Stomach (tissue), 9 donors: Measurements from ENCODE around the gene DOCK11. TPM values are rescaled to one million over a fixed set of nuclear protein-coding genes. Genes with fewer than 3 reads are reported as not detected.

ENCODE experiments used
- DNase-seq, 2 donors: peaks; one replicate each; pipeline versions ENCODE4 v3.0.0 to v3.0.0-alpha.2; 2013 to 2019
- H3K27ac ChIP-seq, 5 donors: fragments of 200-600 bp in 4 of 5; sonication (generic) in 4 of 5; one replicate each; pipeline ENCODE4 v1.5.1; 2013 to 2019; ENCODE audit warnings: mild to moderate bottlenecking in 1 of 5, moderate library complexity in 1 of 5
- H3K27me3 ChIP-seq, 3 donors: fragments of 200-600 bp; sonication (generic); one replicate each; pipeline ENCODE4 v1.5.1; 2017 to 2019; ENCODE audit warnings: mixed run types in 1 of 3
- H3K36me3 ChIP-seq, 4 donors: fragments of 200-600 bp; sonication (generic); 1 replicate in 3 of 4; 2 replicates in 1 of 4; pipeline ENCODE4 v1.5.1; 2016 to 2019
- H3K4me1 ChIP-seq, 4 donors: fragments of 200-600 bp; sonication (generic); one replicate each; pipeline ENCODE4 v1.5.1; 2016 to 2019
- H3K4me3 ChIP-seq, 4 donors: fragments of 200-600 bp; sonication (generic) in 3 of 4; one replicate each; pipeline ENCODE4 v1.5.1; 2016 to 2019; ENCODE audit warnings: mild to moderate bottlenecking in 1 of 4
- H3K9me3 ChIP-seq, 4 donors: fragments of 200-600 bp; sonication (generic); one replicate each; pipeline ENCODE4 v1.5.1; 2016 to 2019
- EP300 ChIP-seq: sonication (generic); formaldehyde crosslinking; IDR thresholded peaks from one replicate; pipeline ENCODE4 v1.6.1; 2017; ENCODE audit warnings: antibody characterized with exemption
- POLR2A ChIP-seq, 4 donors: fragments of 450-650 bp; IDR thresholded peaks; one replicate each; pipeline ENCODE4 v1.6.1; 2016; ENCODE audit warnings: antibody characterized with exemption in 4 of 4, control low read depth in 2 of 4, mild to moderate bottlenecking in 1 of 4, moderate library complexity in 1 of 4
- POLR2AphosphoS5 ChIP-seq, 3 donors: sonication (generic); formaldehyde crosslinking; IDR thresholded peaks; one replicate each; pipeline ENCODE4 v1.6.1; 2016; ENCODE audit warnings: antibody characterized with exemption in 3 of 3
- WGBS, 5 donors: extraction: QIAGEN DNeasy Blood & Tissue Kit in 3 of 5; methylation state at CpG; one replicate each; pipeline versions ENCODE4 v1.1.5 to v1.1.7; 2013 to 2018; 5-methylcytosine and 5-hydroxymethylcytosine counted together
- intact Hi-C: fragments of 100-400 bp; cut with DNase I; formaldehyde crosslinking; loops from one replicate; pipeline ENCODE4 v1.15.1; 2023; ENCODE audit warnings: low total_unique reads
- polyA plus RNA-seq, 3 donors: library from polyadenylated mRNA; stranded (reverse); fragments of 200-250 nt; gene quantifications; one replicate each; pipeline ENCODE4 v1.2.3, GENCODE V29; 2013
- total RNA-seq, 5 donors: library from RNA; depleted of rRNA; stranded (reverse); fragments of >200 nt; gene quantifications; one replicate each; pipeline versions ENCODE4 v1.1.0 to v1.2.3, GENCODE V29; 2014 to 2016
- TF ChIP-seq, protein P1 (sequence below), 7 experiments: fragments of 450-650 bp in 4 of 7; fragments of 200-600 bp in 3 of 7; sonication (generic) in 3 of 7; IDR thresholded peaks; one replicate each; pipeline ENCODE4 v1.5.1; 2016 to 2019; ENCODE audit warnings: antibody characterized with exemption in 7 of 7, control low read depth in 2 of 7, mild to moderate bottlenecking in 1 of 7
- donor health status: healthy with polysubstance abuse.
- donor health status: Bipolar disorder and iron deficiency.
- donor health status: healthy.

The DOCK11 gene
- total and polyA plus RNA-seq, 8 donors = 3.5 to 34.0 (median 6.2) TPM

DNA sequence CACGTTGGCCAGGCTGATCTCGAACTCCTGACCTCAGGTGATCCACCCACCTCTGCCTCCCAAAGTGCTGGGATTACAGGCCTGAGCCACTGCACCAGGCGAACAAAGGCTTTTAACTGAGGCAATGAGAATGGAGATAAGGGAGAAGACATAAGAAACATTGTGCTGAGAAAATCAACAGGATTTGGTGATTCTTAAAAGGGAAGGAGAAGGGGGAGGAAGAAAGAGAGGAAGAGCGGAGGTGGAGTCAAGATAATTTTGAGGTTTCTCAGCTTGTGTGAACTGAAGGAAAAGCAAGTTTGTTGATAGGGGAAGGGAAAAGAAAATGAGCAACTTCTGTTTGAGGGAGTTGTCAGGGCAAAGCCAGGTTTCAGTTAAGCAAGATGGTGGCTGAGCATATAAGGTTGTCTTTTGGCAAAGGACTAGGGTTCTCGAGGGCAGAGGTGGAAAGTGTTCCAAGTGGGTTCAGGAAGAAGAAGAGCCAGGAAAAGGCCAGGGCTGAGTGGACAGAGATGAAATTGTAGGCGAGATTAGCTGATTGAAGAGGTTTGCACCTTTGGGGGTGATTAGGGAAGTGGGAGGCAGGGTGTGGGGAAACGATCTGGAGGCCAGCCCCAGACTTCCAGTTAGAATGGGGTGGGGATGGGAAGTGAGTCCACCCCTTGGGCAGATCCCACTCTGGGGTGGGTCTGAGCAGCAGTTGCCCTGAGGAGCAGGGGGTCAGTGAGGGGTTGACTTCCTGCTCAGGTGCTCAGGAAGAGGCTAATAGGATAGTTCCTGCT is 7.8 kb downstream of the DOCK11 start:
- TF ChIP-seq, protein P1, sequence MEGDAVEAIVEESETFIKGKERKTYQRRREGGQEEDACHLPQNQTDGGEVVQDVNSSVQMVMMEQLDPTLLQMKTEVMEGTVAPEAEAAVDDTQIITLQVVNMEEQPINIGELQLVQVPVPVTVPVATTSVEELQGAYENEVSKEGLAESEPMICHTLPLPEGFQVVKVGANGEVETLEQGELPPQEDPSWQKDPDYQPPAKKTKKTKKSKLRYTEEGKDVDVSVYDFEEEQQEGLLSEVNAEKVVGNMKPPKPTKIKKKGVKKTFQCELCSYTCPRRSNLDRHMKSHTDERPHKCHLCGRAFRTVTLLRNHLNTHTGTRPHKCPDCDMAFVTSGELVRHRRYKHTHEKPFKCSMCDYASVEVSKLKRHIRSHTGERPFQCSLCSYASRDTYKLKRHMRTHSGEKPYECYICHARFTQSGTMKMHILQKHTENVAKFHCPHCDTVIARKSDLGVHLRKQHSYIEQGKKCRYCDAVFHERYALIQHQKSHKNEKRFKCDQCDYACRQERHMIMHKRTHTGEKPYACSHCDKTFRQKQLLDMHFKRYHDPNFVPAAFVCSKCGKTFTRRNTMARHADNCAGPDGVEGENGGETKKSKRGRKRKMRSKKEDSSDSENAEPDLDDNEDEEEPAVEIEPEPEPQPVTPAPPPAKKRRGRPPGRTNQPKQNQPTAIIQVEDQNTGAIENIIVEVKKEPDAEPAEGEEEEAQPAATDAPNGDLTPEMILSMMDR (IDR thresholded peaks at IDR 0.05) = no peak
- no peak for TF ChIP-seq POLR2AphosphoS5 (IDR thresholded peaks at IDR 0.05)
- no peak for TF ChIP-seq POLR2A (IDR thresholded peaks at IDR 0.05)
- no peak for TF ChIP-seq EP300
- H3K27ac ChIP-seq = peak overlapping the region in 1 of 5 donors; percentile 38

DNA sequence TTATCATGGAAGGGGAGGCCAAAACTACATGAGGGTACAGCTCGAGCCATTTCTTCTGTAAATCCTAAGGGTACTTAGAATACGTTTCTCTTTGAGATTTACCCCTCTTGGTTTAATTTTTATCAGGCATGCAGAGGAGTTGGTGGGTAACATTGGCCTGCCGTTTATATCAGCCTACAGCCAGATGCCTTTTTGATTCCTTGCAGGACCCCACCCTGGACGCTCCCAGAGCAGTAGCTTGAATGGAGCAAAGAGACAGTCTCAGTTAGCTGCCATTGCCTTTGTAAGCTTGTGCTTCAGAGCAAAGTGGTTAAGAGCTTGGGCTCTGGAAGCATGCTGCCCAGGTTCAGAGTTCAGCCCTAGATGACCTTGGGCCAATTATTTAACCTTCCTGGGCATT is 9.0 kb downstream of the DOCK11 start:
- no peak for DNase-seq
- Histone ChIP-seq H3K27me3 (no peaks in the 10 kb centered on the region), H3K9me3 (no peaks in the 10 kb centered on the region), H3K36me3 (no peaks in the 10 kb centered on the region), H3K27ac (no peak overlapping the region), H3K4me1 (peaks cover 0 to 19% (median 3%) of the 10 kb centered on the region in 4 donors), H3K4me3 (no peak overlapping the region)
- TF ChIP-seq EP300 = no peak
- 81 to 92% (median 84%) methylated on average over 4 of the region's 4 CpGs for WGBS, 5 donors
- intact Hi-C loops = no loop called here

More for the DNA sequence above, 7.8 kb downstream of the DOCK11 start:
- intact Hi-C loops = no loop called here
- peaks cover 0 to 23% (median 3%) of the 10 kb centered on the region in 4 donors for H3K4me1 ChIP-seq
- H3K27me3 ChIP-seq = no peaks in the 10 kb centered on the region
- H3K4me3 ChIP-seq = no peak overlapping the region
- no peak for DNase-seq
- 58 to 74% (median 68%) methylated on average over 6 to 7 of the region's 7 CpGs for WGBS, 5 donors
- no peaks in the 10 kb centered on the region for H3K9me3 ChIP-seq
- H3K36me3 ChIP-seq = no peaks in the 10 kb centered on the region

DNA sequence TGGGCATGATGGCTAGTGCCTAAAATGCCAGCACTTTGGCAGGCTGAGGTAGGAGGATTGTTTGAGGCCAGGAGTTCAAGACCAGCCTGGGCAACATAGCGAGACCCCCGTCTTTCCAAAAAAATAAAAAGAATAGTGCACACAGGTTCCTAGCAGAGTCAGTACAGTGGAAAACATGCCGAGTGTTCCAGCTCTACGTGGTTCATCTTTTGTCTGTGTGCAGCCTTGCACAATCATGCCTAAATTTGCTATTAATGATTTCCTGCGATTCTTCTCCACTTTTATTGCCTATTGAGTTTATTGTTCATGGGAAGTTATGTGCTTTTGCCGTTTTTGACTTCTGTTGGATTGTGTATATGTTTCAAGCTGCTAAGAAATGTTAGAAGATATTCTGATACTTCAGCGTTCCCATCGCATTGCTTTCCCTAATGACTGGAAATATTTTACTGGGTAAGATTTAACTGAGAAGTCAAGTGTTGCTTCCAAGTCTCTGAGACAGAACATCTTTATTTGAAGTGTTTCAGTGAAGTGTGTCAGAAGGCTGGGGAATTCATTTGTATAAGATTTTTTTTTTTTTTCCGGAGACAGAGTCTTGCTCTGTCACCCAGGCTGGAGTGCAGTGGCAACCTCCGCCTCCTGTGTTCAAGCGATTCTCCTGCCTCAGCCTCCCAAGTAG is 11.3 kb downstream of the DOCK11 start:
- intact Hi-C loops = no loop called here
- TF ChIP-seq, protein P1 (IDR thresholded peaks at IDR 0.05) = no peak
- TF ChIP-seq EP300 (no peak), POLR2AphosphoS5 (IDR thresholded peaks at IDR 0.05) (no peak), POLR2A (IDR thresholded peaks at IDR 0.05) (no peak)
- Histone ChIP-seq H3K4me3 (no peak overlapping the region), H3K36me3 (no peaks in the 10 kb centered on the region), H3K9me3 (no peaks in the 10 kb centered on the region), H3K27ac (no peak overlapping the region), H3K27me3 (no peaks in the 10 kb centered on the region), H3K4me1 (peaks cover 0 to 15% (median 3%) of the 10 kb centered on the region in 4 donors)
- WGBS, 5 donors = 75 to 89% (median 78%) methylated on average over 9 to 11 of the region's 11 CpGs
- no peak for DNase-seq

DNA sequence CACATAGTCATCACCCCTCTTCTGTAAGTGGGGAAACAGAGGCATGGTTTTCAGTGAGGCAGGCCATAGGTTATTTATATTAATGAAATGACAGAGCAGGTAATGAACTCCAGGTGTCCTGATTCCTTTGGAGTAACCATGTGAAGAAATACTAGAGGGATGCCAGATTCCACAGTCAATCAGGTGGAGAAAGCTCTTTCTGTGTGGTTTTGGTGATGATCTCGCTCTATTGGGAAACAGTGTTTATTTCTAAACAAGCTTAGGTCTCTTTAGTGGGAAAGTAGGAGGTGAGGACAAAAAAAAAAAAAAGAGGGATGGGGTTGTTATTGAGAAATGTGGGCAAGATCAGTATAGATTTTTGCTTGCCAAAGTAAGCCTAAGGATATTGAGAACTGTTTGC is 12.2 kb downstream of the DOCK11 start:
- TF ChIP-seq, protein P1 (IDR thresholded peaks at IDR 0.05) = no peak
- TF ChIP-seq POLR2AphosphoS5 (IDR thresholded peaks at IDR 0.05) = no peak
- no peak for TF ChIP-seq POLR2A (IDR thresholded peaks at IDR 0.05)
- no peak for TF ChIP-seq EP300
- no peak overlapping the region for H3K27ac ChIP-seq
- DNase-seq = no peak
- no peak overlapping the region for H3K4me3 ChIP-seq
- no peaks in the 10 kb centered on the region for H3K9me3 ChIP-seq
- intact Hi-C loops = no loop called here
- H3K27me3 ChIP-seq = no peaks in the 10 kb centered on the region
- H3K4me1 ChIP-seq = peaks cover 0 to 20% (median 4%) of the 10 kb centered on the region in 4 donors
- WGBS, 5 donors = 58 to 100% (median 94%) methylated on average over 1 of the region's 1 CpG
- H3K36me3 ChIP-seq = no peaks in the 10 kb centered on the region
